Measurements from ENCODE around the gene ZBTB39.
"Not testable (repeated sequence)": the region's sequence is repeated elsewhere in the genome, so short reads cannot be mapped to it uniquely, and the experiment has no call there.

Gene ZBTB39

DNA sequence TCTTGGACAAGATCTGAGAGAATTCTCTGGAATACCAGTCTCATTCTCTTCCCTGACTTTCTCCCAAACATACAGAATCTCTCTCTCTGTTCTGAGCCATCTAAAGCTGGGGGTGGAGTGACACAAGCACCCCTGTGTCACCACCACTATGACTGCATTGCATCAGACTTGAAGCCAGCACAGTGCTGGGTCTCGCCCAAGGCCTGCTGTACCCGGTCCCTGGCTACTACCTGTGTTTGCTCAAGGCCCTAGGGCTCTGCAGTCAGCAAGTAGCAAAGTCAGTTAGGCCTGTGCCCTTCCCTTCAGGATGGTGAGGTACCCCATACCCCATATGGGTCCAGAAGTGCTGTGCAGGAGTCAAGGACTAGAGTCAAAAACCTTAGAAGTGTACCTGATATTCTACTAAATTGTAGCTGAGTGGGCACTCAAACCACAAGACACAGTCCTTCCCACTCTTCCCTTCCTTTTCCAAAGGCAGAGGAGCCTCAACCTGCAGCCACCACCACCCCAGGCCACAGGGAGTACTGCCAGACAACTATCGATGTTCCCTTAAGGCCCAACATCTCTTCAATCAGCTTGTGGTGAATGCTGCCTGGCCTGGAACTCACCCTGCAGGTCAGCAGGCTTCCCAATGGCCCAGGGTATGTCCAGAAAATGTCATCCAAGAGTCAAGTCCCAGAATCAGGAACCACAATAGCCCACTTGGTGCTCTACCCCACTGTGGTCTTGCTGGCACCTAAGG, 27.8 kb downstream of the ZBTB39 start:
- no peak for DNase-seq

DNA sequence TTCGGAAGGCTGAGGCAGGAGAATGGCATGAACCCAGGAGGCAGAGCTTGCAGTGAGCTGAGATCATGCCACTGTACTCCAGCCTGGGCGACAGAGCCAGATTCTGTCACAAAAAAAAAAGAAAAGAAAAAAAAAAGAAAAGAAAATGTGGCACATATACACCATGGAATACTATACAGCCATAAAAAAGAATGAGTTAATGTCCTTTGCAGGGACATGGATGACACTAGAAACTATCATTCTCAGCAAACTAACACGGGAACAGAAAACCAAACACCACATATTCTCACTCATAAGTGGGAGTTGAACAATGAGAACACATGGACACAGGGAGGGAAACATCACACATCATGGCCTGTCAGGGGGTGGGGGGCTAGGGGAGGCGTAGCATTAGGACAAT, 29.0 kb downstream of the ZBTB39 start:
- not testable (repeated sequence) for DNase-seq

DNA sequence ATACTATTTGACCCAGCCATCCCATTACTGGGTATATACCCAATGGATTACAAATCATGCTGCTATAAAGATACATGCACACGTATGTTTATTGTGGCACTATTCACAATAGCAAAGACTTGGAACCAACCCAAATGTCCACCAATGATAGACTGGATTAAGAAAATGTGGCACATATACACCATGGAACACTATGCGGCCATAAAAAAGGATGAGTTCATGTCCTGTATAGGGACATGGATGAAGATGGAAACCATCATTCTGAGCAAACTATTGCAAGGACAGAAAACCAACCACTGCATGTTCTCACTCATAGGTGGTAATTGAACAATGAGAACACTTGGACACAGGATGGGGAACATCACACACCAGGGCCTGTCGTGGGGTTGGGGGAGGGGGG, 32.1 kb downstream of the ZBTB39 start:
- not testable (repeated sequence) for DNase-seq

DNA sequence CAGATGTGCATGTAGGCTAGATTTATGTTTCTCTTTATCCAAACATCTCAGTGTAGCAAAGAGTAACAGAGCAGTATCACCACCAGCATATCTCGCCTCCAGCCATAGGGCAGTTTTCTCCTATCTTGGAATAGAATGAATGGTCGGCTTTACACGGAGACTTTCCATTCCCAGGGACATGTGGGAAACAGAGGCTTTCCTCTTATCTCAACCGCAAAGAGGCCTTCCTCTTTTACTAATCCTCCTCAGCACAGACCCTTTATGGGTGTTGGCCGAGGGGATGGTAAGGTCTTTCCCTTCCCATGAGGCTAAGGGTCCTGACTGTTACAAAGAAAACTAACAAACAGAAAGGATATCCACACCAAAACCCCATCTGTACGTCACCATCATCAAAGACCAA, 37.4 kb downstream of the ZBTB39 start:
- not testable (repeated sequence) for DNase-seq

DNA sequence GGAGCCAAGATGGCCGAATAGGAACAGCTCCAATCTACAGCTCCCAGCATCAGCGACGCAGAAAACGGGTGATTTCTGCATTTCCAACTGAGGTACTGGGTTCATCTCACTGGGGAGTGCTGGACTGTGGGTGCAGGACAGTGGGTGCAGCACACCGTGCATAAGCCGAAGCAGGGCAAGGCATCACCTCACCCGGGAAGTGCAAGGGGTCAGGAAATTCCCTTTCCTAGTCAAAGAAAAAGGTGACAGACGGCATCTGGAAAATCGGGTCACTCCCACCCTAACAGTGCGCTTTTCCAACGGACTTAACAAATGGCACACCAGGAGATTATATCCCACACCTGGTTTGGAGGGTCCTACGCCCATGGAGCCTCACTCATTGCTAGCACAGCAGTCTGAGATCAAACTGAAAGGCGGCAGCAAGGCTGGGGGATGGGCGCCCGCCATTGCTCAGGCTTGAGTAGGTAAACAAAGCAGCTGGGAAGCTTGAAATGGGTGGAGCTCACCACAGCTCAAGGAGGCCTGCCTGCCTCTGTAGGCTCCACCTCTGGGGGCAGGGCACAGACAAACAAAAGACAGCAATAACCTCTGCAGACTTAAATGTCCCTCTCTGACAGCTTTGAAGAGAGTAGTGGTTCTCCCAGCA, 40.2 kb downstream of the ZBTB39 start:
- DNase-seq: not testable (repeated sequence)

DNA sequence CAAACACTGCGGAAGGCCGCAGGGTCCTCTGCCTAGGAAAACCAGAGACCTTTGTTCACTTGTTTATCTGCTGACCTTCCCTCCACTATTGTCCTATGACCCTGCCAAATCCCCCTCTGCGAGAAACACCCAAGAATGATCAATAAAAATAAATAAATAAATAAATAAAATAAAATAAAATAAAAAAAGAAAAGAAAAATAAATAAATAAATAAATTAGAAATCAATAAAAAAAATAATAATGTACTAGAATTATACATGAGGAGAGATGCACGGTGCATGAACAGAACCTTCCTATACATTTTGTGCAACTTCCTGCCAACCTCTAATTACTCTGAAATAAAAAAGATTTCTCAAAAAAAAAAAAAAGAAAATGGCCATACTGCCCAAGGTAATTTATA, 41.2 kb downstream of the ZBTB39 start:
- DNase-seq: not testable (repeated sequence)

DNA sequence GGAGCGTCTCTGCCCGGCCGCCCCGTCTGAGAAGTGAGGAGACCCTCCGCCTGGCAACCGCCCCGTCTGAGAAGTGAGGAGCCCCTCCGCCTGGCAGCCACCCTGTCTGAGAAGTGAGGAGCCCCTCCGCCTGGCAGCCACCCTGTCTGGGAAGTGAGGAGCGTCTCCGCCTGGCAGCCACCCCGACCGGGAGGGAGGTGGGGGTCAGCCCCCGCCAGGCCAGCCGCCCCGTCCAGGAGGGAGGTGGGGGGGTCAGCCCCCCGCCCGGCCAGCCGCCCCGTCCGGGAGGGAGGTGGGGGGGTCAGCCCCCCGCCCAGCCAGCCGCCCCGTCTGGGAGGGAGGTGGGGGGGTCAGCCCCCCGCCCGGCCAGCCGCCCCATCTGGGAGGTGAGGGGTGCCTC, 42.8 kb downstream of the ZBTB39 start:
- not testable (repeated sequence) for DNase-seq

DNA sequence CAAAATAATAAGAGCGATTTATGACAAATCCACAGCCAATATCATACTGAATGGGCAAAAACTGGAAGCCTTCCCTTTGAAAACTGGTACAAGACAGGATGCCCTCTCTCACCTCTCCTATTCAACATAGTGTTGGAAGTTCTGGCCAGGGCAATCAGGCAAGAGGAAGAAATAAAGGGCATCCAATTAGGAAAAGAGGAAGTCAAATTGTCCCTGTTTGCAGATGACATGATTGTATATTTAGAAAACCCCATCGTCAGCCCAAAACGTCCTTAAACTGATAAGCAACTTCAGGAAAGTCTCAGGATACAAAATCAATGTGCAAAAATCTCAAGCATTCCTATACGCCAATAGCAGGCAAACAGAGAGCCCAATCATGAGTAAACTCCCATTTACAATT, 44.1 kb downstream of the ZBTB39 start:
- not testable (repeated sequence) for DNase-seq

DNA sequence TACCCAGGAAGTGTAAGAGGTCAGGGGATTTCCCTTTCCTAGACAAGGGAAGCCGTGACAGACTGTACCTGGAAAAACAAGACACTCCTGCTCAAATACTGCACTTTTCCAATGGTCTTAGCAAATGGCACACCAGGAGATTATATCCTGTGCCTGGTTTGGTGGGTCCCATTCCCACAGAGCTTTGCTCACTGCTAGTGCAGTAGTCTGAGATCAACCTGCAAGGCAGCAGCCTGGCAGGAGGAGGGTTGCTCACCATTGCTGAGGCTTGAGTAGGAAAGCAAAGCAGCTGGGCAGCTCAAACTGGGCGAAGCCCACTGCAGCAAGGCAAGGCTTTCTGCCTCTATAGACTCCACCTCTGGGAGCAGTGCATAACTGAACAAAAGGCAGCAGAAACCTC, 47.9 kb downstream of the ZBTB39 start:
- DNase-seq: no peak

DNA sequence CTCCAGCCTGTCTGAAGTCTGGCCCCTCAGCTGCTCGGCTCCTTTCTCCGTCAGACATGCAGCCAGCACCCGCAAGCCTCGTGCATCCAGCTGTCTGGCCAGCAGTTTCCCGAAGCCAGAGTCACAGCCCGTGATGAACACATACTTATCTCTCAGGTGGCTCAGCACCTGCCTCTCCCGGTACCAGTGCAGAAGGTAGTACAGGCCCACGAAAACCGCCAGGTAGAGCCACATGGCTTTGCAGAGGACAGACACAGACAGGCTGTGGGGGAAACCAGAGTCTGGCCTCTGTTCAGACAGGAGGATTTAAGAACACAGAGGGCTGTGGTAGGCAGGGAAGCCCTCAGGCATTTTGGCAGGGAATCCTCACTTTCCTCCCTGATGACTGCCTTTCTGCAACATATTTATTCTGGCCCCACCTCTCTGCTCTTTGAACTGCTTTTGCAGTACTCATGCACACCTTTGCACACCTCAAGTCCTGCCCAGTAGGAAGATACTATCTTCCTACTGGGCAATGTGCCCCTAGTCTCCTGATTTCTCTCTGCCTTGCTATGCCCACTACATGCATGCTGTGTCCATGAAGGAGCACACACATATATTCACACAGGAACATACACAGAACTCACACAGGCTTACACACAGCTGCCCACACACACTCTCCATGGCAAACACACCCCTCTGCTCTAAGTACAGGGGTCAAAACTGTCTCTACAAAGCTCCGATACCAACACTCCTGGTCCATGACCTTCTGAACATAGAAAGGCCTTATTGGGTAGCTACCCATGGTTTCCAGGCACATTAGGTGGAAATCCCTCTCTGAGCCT, 48.9 kb downstream of the ZBTB39 start, which contains the start of gene RDH16:
RDH16 (minus strand) TSS at position 380 of the 824 bp plus-strand sequence; CDS start at position 234, 146 bp downstream.
- no peak for DNase-seq

DNA sequence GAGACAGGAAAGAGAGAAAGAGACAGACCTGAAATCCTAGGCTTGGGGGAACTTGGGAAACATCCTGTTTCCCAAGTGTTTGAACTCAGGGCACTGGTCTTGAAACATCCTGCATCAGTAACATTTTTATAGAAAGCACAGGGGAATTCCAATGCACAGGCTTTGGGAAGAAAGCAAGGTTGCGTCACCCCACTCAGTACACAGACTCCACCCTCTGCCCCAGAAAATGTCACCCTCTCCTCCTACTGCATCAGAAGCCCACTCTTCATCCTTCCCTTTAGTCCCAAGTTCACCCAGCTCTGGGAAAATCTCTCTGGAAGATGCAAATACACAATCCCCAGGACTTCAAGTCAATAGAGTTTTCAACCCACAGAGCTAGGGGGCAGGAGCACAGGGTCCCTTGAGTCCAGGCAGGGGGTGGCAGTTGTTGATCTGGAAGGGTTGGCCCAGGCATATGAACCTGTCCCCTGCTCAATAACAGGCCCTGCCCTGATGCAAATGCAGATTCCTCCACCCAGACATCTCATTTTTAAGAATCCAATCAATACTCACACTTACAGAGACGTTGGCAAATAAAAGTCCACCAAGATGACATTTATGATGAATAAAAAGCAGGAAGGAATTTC, 50.6 kb downstream of the ZBTB39 start:
- no peak for DNase-seq

DNA sequence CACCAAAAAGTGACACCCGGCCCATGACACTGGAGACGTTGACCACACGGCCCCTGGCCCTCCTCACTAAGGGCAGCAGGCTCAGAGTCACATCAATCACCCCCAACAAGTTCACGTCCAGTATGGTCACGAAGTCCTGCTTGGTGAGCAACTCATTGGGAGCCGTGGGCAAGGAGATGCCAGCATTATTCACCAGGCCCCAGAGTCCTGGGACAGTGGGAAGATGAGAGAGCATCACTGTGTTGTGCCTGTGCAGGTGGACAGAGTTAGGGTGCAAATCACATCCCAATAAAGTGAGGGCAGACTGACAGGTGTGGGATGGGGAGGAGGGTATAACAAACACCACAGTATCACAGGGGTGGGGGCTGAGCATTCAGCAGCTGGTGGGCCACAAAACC, 51.4 kb downstream of the ZBTB39 start:
- no peak for DNase-seq

DNA sequence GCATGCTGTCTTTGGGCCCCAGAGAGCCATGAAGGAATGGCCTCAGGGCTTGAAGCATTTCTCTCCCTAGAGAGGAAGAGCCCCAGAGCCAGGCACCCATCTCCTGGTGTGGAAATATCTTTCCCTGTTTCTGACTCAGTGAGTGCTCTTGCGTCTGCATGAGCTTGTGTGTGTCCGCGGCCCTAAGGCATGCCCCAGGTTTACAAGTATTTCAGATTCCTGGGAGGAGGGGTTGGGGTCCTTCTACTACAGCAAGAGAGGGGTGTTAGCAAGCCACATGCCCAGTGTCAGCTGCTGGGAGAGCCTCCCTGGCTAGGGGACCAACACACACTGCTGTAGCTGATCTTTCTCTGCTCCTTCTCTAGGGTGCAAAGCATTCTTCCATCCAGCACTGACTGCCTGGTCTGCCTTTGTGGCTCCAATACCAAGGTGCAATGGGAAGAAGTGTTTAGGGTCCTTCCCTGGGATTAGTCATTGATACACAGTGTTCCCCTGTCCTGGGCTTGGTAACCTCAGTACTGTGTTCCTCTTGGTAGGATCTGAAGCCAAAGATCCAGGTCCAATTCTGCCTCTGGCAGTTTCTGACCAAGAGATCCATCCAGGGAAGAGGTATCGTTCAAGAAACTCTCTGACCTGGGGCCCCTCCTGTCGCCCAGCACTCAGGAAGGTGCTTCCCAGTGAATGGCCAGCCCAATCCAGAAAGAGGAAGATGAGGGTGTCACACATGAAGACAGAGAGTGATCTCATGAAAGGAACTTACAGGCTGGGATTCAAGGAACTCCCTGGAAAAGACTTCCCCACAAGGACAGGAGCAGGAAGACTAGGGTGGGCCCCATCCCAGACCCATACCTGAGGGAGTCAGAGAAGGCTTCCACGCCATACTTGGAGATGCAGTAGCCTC, 52.0 kb downstream of the ZBTB39 start:
- no peak for DNase-seq

DNA sequence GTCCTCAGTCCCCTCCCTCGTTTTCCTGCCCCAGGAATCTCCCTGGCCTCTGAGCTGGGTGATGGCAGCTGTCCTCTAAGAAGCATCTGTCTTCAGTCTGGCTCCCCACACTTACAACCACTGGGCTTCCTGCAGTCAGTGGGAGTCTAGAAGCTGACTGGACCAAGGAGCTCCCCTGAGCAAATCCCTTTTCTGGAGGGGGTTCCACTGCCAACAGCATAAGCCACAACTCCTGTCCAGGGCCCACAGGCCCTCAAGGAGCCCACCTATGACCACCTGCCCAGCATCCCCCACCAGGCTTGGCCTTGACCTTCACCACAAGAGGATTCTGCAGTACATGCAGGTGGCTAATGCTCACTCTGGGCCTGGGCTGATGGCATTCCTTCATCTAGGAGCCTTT, 53.0 kb downstream of the ZBTB39 start:
- no peak for DNase-seq

DNA sequence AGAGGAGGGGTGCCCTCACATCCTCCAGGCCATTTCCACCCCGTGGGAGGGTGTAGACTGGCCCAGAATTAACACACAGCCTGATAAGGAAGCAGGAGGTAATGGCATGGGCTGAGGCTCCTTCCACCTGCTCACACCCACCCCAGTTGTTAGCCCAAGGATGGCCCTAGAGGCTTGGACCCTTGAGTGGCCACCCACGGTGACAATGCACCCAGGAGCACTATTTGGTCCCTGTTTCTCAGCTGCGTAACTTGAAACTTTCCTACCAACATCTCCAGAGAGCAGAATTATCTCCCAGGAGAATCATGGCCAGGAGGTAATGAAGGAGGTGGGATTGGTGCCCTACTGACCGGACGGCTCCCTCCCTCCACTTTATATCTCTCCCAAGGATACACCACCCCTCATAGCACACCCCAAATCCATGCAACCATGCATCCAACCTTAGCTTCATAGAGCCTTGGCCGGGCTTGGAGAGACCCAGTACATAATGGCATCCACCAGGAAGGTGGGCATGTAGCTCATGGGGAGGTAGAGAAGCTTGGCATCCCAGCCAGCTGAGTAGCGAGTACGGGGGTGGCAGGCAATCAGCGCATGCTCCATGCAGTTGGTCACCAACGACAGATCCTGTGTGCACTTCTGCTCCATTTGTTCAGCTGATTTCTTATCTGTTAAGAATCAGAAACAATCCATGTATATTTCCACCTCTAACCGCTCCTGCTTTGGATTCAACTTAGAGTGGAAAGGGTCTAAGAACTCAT, 54.6 kb downstream of the ZBTB39 start:
- DNase-seq: no peak

DNA sequence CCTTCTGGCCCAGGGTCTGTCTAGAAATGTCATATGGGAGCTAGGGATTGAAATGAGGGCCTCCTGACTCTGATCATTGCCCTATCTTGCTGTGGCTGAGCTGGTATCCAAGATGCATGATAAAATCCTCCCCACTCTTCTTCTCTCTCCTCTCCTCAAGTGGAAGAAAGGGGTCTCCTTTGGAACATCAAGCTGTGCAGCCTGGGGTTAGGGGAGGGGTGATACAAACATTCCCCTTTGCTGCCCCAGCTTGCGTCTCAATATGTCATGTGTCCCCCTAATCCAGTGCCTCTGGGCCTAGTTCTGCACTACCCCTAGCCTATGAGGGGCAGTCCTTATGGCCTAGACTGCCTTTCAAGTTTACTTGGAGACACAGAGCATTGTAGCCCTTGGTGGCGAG, 57.5 kb downstream of the ZBTB39 start:
- DNase-seq: no peak

All from activated naive CD4-positive, alpha-beta T cell treated with anti-CD3 and anti-CD28 coated beads, Interleukin-2, amount 50 U/mL, for 16 hours (primary cell).